Gastrocnemius medialis (tissue), 4 donors: ENCODE data around the gene AFG1L. TPM values are rescaled to one million over a fixed set of nuclear protein-coding genes. Genes with fewer than 3 reads are reported as not detected.

Source experiments
- ATAC-seq, 2 donors: fragments of 150-250 bp; one replicate each; pipeline ENCODE4 v1.9.1; 2016
- DNase-seq, 2 donors: peaks; one replicate each; pipeline ENCODE4 v3.0.0-alpha.2; 2019
- H3K27ac ChIP-seq, 4 donors: fragments of 200-600 bp; sonication (generic); 1 replicate in 1 of 4; 2 replicates in 3 of 4; pipeline ENCODE4 v1.5.1; 2016 to 2018; ENCODE audit warnings: mild to moderate bottlenecking in 2 of 4, moderate library complexity in 1 of 4
- H3K27me3 ChIP-seq, 3 donors: fragments of 200-600 bp; sonication (generic) in 2 of 3; 1 replicate in 1 of 3; 2 replicates in 2 of 3; pipeline versions ENCODE4 v1.5.1 to v1.6.0; 2016 to 2019; ENCODE audit warnings: mild to moderate bottlenecking in 1 of 3, moderate library complexity in 1 of 3
- H3K36me3 ChIP-seq, 2 donors: fragments of 200-600 bp; sonication (generic) in 1 of 2; one replicate each; pipeline ENCODE4 v1.5.1; 2017 to 2018
- H3K4me1 ChIP-seq, 2 donors: fragments of 200-600 bp; sonication (generic) in 1 of 2; one replicate each; pipeline ENCODE4 v1.5.1; 2016 to 2017; ENCODE audit warnings: mild to moderate bottlenecking in 2 of 2
- H3K4me3 ChIP-seq, 4 donors: fragments of 200-600 bp; sonication (generic) in 3 of 4; 1 replicate in 1 of 4; 2 replicates in 3 of 4; pipeline ENCODE4 v1.5.1; 2016 to 2019; ENCODE audit warnings: mild to moderate bottlenecking in 2 of 4
- H3K9me3 ChIP-seq, 3 donors: fragments of 200-600 bp; sonication (generic) in 2 of 3; 1 replicate in 1 of 3; 2 replicates in 2 of 3; pipeline ENCODE4 v1.5.1; 2016 to 2019
- CTCF ChIP-seq, 5 experiments: fragments of 450-650 bp in 3 of 5; fragments of 200-600 bp in 2 of 5; sonication (generic) in 2 of 5; IDR thresholded peaks in 4 of 5; conservative IDR thresholded peaks in 1 of 5; 1 replicate in 4 of 5; 2 replicates in 1 of 5; pipeline ENCODE4 v1.5.1; 2016 to 2019; ENCODE audit warnings: antibody characterized with exemption in 5 of 5, mild to moderate bottlenecking in 3 of 5, moderate library complexity in 3 of 5
- POLR2A ChIP-seq, 2 donors: fragments of 450-650 bp; IDR thresholded peaks; one replicate each; pipeline ENCODE4 v1.6.1; 2017; ENCODE audit warnings: antibody characterized with exemption in 2 of 2, mild to moderate bottlenecking in 2 of 2, moderate library complexity in 2 of 2
- in situ Hi-C, 4 donors: fragments of 200-750 bp; cut with MboI; loops; one replicate each; pipeline versions ENCODE4 v1.15.0 to v1.8.0; 2017; ENCODE audit warnings: low sequenced_read_pairs in 4 of 4
- intact Hi-C: fragments of 100-400 bp; cut with DNase I; formaldehyde crosslinking; loops from one replicate; pipeline ENCODE4 v1.15.1; 2023; ENCODE audit warnings: low total_unique reads
- total RNA-seq, 4 donors: library from RNA; depleted of rRNA; stranded (reverse); fragments of >200 nt; gene quantifications; one replicate each; pipeline versions ENCODE4 v1.1.0 to v1.2.3, GENCODE V29; 2016

AFG1L gene
- total RNA-seq, 4 donors from 2014 or later: 2.1 to 7.0 (median 2.6) TPM

- no peak for TF ChIP-seq CTCF (IDR thresholded peaks at IDR 0.05 in 4 of 5, conservative IDR thresholded peaks at IDR 0.05 in 1 of 5)
- TF ChIP-seq POLR2A (IDR thresholded peaks at IDR 0.05): no peak
- Histone ChIP-seq H3K9me3 (no peaks in the 10 kb centered on the region), H3K4me1 (peaks cover 10 to 11% of the 10 kb centered on the region in 2 donors), H3K4me3 (no peak overlapping the region), H3K36me3 (peaks cover 0 to 11% of the 10 kb centered on the region in 2 donors), H3K27ac (no peak overlapping the region), H3K27me3 (no peaks in the 10 kb centered on the region)
- DNase-seq: no peak
- in situ Hi-C loops (no loop called here), intact Hi-C loops (no loop called here)
- ATAC-seq: no peak
Observed at GRCh38 chr6:108360919-108361311, 66.1 kb downstream of the AFG1L start.

- DNase-seq (no peak), ATAC-seq (no peak)
- H3K4me1 ChIP-seq: peaks cover 11 to 14% of the 10 kb centered on the region in 2 donors
- no peak for TF ChIP-seq POLR2A (IDR thresholded peaks at IDR 0.05)
- no peak for TF ChIP-seq CTCF (IDR thresholded peaks at IDR 0.05 in 4 of 5, conservative IDR thresholded peaks at IDR 0.05 in 1 of 5)
- H3K4me3 ChIP-seq: no peak overlapping the region
- H3K9me3 ChIP-seq: no peaks in the 10 kb centered on the region
- peaks cover 0 to 11% of the 10 kb centered on the region in 2 donors for H3K36me3 ChIP-seq
- in situ Hi-C loops: no loop called here
- intact Hi-C loops: no loop called here
- H3K27ac ChIP-seq: no peak overlapping the region
- H3K27me3 ChIP-seq: no peaks in the 10 kb centered on the region
Observed at GRCh38 chr6:108361312-108361932, 66.6 kb downstream of the AFG1L start.

GRCh38 chr6:108362455-108362854, 67.6 kb downstream of the AFG1L start:
- ATAC-seq: no peak
- TF ChIP-seq CTCF (IDR thresholded peaks at IDR 0.05 in 4 of 5, conservative IDR thresholded peaks at IDR 0.05 in 1 of 5) (no peak), POLR2A (IDR thresholded peaks at IDR 0.05) (no peak)
- DNase-seq: no peak
- no peaks in the 10 kb centered on the region for H3K9me3 ChIP-seq
- in situ Hi-C loops (no loop called here), intact Hi-C loops (no loop called here)
- no peak overlapping the region for H3K27ac ChIP-seq
- peaks cover 11 to 14% of the 10 kb centered on the region in 2 donors for H3K4me1 ChIP-seq
- H3K36me3 ChIP-seq: peaks cover 0 to 3% of the 10 kb centered on the region in 2 donors
- no peaks in the 10 kb centered on the region for H3K27me3 ChIP-seq
- H3K4me3 ChIP-seq: no peak overlapping the region

GRCh38 chr6:108363113-108363512, 68.3 kb downstream of the AFG1L start:
- ATAC-seq (no peak), DNase-seq (no peak)
- H3K36me3 ChIP-seq: no peaks in the 10 kb centered on the region
- no peaks in the 10 kb centered on the region for H3K9me3 ChIP-seq
- peak overlapping the region in 2 of 4 donors; percentile 73 to 79 for H3K27ac ChIP-seq
- H3K4me1 ChIP-seq: peaks cover 11 to 14% of the 10 kb centered on the region in 2 donors
- H3K4me3 ChIP-seq: no peak overlapping the region
- no peaks in the 10 kb centered on the region for H3K27me3 ChIP-seq
- in situ Hi-C loops (no loop called here), intact Hi-C loops (no loop called here)
- TF ChIP-seq POLR2A (IDR thresholded peaks at IDR 0.05) (no peak), CTCF (IDR thresholded peaks at IDR 0.05 in 4 of 5, conservative IDR thresholded peaks at IDR 0.05 in 1 of 5) (no peak)

GRCh38 chr6:108363889-108364313, 69.0 kb downstream of the AFG1L start:
- Histone ChIP-seq H3K36me3 (no peaks in the 10 kb centered on the region), H3K4me3 (peak overlapping the region; percentile 18 to 45 (median 34)), H3K9me3 (no peaks in the 10 kb centered on the region), H3K27me3 (no peaks in the 10 kb centered on the region), H3K4me1 (peaks cover 11 to 14% of the 10 kb centered on the region in 2 donors), H3K27ac (peak overlapping the region; percentile 66 to 79 (median 73))
- DNase-seq: no peak
- in situ Hi-C loops: no loop called here
- intact Hi-C loops: no loop called here
- TF ChIP-seq CTCF (IDR thresholded peaks at IDR 0.05 in 4 of 5, conservative IDR thresholded peaks at IDR 0.05 in 1 of 5) (no peak), POLR2A (IDR thresholded peaks at IDR 0.05) (no peak)
- peak; percentile 38 to 45 for ATAC-seq
